ENCODE measurements around the gene NUP133.

The NUP133 gene

GRCh38 chr1:229452956-229453801 lies 55.0 kb downstream of the NUP133 start:
- DNase-seq, result no peak

GRCh38 chr1:229448845-229449244 lies 59.3 kb downstream of the NUP133 start:
- no peak for DNase-seq

- DNase-seq, result no peak
Measured at GRCh38 chr1:229448354-229448753, 59.8 kb downstream of the NUP133 start.

GRCh38 chr1:229447809-229448252 lies 60.3 kb downstream of the NUP133 start:
- DNase-seq, result no peak

GRCh38 chr1:229445828-229446227 lies 62.3 kb downstream of the NUP133 start:
- no peak for DNase-seq

- no peak for DNase-seq
Measured at GRCh38 chr1:229440851-229441537, 67.1 kb downstream of the NUP133 start.

- DNase-seq, result no peak
Measured at GRCh38 chr1:229438021-229438420, 70.1 kb downstream of the NUP133 start.

GRCh38 chr1:229437443-229437842 lies 70.7 kb downstream of the NUP133 start:
- DNase-seq, result no peak

GRCh38 chr1:229436201-229436600 lies 71.9 kb downstream of the NUP133 start:
- no peak for DNase-seq

GRCh38 chr1:229434641-229435051 lies 73.5 kb downstream of the NUP133 start:
- no peak for DNase-seq

- DNase-seq, result no peak
Measured at GRCh38 chr1:229434005-229434640, 74.0 kb downstream of the NUP133 start, which contains the start of gene ACTA1. ACTA1 (minus strand) TSS chr1:229434094; CDS start chr1:229433115, 979 bp downstream.

GRCh38 chr1:229433364-229434004 lies 74.7 kb downstream of the NUP133 start:
- DNase-seq, result no peak

GRCh38 chr1:229432905-229433304 lies 75.2 kb downstream of the NUP133 start:
- DNase-seq, result no peak

GRCh38 chr1:229432116-229432461 lies 76.1 kb downstream of the NUP133 start:
- DNase-seq, result no peak

GRCh38 chr1:229431284-229432115 lies 76.6 kb downstream of the NUP133 start:
- no peak for DNase-seq

- DNase-seq, result peak; percentile 61
Measured at GRCh38 chr1:229430761-229431283, 77.3 kb downstream of the NUP133 start.

- no peak for DNase-seq
Measured at GRCh38 chr1:229428256-229428655, 79.9 kb downstream of the NUP133 start.

GRCh38 chr1:229427572-229427971 lies 80.6 kb downstream of the NUP133 start:
- no peak for DNase-seq

- no peak for DNase-seq
Measured at GRCh38 chr1:229425564-229426159, 82.5 kb downstream of the NUP133 start.

- DNase-seq, result no peak
Measured at GRCh38 chr1:229420765-229421164, 87.4 kb downstream of the NUP133 start.

- DNase-seq, result no peak
Measured at GRCh38 chr1:229420224-229420623, 87.9 kb downstream of the NUP133 start.
